Measurements from ENCODE around the gene TLX2. TPM values are rescaled to one million over a fixed set of nuclear protein-coding genes. Genes with fewer than 3 reads are reported as not detected.

The TLX2 gene
- total and polyA plus RNA-seq, 2 of the 13 experiments (the other 11 are each of a cell fraction or from before 2014, with no cell fraction given): 0.05 to 0.20 TPM

DNA sequence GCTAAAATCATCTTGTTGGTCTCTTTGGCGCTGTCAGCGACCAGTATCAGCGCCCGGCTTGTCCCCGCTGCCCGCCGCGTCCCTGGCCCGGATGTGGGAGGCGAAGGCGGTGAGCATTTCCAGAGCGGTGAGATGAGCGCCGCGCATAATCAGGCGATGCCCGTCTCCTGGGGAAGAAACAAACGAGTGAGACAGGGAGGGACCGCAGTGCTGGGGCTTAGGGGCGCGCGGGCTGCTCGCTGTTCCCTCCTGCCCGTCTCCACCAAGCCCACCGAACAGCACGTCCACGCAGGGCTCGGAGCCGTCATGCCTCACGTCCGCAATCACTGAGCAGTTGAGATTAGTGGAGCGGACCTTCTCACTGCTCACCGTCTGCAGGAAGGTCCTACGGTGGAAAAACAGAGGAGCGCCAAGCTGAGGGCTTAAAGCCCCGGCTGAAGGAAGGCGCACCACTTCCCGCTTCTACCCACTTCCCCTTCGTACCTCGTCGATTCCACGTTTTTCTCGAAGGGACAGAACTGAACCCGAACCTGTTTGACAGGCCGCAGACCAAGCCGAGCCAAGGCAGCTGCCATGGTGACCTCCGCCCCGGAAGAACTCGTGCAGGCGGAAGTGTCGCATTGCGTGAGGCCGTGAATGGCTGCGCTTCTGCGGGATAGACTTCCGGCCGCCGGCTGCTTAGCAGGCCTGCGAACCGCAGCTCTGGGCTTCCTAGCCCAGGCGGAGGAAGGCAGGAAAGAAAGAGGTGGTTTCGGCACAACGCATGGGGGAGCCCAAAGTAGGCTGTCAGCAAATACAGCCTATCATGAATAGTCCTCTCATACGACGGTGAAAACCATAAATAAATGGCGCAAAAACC is 41.9 kb upstream of the TLX2 start, which contains the start of gene MRPL53 (continued):
- peak; percentile 100 for TF ChIP-seq SAFB2 (CRISPR knock-in tag; IDR thresholded peaks at IDR 0.05; ENCODE audit: borderline replicate concordance, low read depth)
- TF ChIP-seq, protein P1, sequence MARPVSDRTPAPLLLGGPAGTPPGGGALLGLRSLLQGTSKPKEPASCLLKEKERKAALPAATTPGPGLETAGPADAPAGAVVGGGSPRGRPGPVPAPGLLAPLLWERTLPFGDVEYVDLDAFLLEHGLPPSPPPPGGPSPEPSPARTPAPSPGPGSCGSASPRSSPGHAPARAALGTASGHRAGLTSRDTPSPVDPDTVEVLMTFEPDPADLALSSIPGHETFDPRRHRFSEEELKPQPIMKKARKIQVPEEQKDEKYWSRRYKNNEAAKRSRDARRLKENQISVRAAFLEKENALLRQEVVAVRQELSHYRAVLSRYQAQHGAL (CRISPR knock-in tag; IDR thresholded peaks at IDR 0.05; ENCODE audit: not compliant biosample characterization): no peak
- peak; percentile 22; the same call in 1 of the 2 replicates for TF ChIP-seq SNAI1 (CRISPR knock-in tag; IDR thresholded peaks at IDR 0.05; ENCODE audit: borderline replicate concordance)
- peak; percentile 44 for TF ChIP-seq PTBP1 (IDR thresholded peaks at IDR 0.05; ENCODE audit: low read depth, low read length, poor library complexity, severe bottlenecking)
- peak; percentile 96 for TF ChIP-seq SALL1 (CRISPR knock-in tag; IDR thresholded peaks at IDR 0.05)
- TF ChIP-seq ZNF768 (CRISPR knock-in tag; IDR thresholded peaks at IDR 0.05): no peak; the same call in 1 of the 2 replicates
- peak; percentile 99 for TF ChIP-seq AGO1 (IDR thresholded peaks at IDR 0.05; ENCODE audit: low read depth, low read length, poor library complexity, severe bottlenecking)
- TF ChIP-seq MYC (CRISPR knock-in tag; IDR thresholded peaks at IDR 0.05; ENCODE audit: borderline replicate concordance): peak; percentile 85; the same call in 1 of the 2 replicates
- no peak for TF ChIP-seq SMARCE1 (IDR thresholded peaks at IDR 0.05; ENCODE audit: borderline replicate concordance)
- TF ChIP-seq, protein P2, sequence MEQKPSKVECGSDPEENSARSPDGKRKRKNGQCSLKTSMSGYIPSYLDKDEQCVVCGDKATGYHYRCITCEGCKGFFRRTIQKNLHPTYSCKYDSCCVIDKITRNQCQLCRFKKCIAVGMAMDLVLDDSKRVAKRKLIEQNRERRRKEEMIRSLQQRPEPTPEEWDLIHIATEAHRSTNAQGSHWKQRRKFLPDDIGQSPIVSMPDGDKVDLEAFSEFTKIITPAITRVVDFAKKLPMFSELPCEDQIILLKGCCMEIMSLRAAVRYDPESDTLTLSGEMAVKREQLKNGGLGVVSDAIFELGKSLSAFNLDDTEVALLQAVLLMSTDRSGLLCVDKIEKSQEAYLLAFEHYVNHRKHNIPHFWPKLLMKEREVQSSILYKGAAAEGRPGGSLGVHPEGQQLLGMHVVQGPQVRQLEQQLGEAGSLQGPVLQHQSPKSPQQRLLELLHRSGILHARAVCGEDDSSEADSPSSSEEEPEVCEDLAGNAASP (CRISPR knock-in tag; IDR thresholded peaks at IDR 0.05; ENCODE audit: borderline replicate concordance): peak; percentile 71; the same call in 1 of the 2 replicates
- peak; percentile 97 for TF ChIP-seq PCBP1 (IDR thresholded peaks at IDR 0.05; ENCODE audit: borderline replicate concordance, low read depth, low read length)
- TF ChIP-seq SETDB1 (CRISPR knock-in tag; IDR thresholded peaks at IDR 0.05; ENCODE audit: borderline replicate concordance): no peak; the same call in 1 of the 2 replicates
- TF ChIP-seq HOXA5 (CRISPR knock-in tag; IDR thresholded peaks at IDR 0.05): peak; percentile 96
- TF ChIP-seq, protein P3, sequence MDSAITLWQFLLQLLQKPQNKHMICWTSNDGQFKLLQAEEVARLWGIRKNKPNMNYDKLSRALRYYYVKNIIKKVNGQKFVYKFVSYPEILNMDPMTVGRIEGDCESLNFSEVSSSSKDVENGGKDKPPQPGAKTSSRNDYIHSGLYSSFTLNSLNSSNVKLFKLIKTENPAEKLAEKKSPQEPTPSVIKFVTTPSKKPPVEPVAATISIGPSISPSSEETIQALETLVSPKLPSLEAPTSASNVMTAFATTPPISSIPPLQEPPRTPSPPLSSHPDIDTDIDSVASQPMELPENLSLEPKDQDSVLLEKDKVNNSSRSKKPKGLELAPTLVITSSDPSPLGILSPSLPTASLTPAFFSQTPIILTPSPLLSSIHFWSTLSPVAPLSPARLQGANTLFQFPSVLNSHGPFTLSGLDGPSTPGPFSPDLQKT (CRISPR knock-in tag; IDR thresholded peaks at IDR 0.05; ENCODE audit: borderline replicate concordance): no peak; the same call in 1 of the 2 replicates
- TF ChIP-seq ZNF317 (CRISPR knock-in tag; IDR thresholded peaks at IDR 0.05): peak; percentile 88; the same call in 1 of the 2 replicates
- TF ChIP-seq ZNF205 (CRISPR knock-in tag; IDR thresholded peaks at IDR 0.05): peak; percentile 83
- peak; percentile 85; the same call in 1 of the 2 replicates for TF ChIP-seq ZNF552 (CRISPR knock-in tag; IDR thresholded peaks at IDR 0.05; ENCODE audit: borderline replicate concordance)
- TF ChIP-seq, protein P4, sequence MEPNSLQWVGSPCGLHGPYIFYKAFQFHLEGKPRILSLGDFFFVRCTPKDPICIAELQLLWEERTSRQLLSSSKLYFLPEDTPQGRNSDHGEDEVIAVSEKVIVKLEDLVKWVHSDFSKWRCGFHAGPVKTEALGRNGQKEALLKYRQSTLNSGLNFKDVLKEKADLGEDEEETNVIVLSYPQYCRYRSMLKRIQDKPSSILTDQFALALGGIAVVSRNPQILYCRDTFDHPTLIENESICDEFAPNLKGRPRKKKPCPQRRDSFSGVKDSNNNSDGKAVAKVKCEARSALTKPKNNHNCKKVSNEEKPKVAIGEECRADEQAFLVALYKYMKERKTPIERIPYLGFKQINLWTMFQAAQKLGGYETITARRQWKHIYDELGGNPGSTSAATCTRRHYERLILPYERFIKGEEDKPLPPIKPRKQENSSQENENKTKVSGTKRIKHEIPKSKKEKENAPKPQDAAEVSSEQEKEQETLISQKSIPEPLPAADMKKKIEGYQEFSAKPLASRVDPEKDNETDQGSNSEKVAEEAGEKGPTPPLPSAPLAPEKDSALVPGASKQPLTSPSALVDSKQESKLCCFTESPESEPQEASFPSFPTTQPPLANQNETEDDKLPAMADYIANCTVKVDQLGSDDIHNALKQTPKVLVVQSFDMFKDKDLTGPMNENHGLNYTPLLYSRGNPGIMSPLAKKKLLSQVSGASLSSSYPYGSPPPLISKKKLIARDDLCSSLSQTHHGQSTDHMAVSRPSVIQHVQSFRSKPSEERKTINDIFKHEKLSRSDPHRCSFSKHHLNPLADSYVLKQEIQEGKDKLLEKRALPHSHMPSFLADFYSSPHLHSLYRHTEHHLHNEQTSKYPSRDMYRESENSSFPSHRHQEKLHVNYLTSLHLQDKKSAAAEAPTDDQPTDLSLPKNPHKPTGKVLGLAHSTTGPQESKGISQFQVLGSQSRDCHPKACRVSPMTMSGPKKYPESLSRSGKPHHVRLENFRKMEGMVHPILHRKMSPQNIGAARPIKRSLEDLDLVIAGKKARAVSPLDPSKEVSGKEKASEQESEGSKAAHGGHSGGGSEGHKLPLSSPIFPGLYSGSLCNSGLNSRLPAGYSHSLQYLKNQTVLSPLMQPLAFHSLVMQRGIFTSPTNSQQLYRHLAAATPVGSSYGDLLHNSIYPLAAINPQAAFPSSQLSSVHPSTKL (CRISPR knock-in tag; IDR thresholded peaks at IDR 0.05): no peak
- TF ChIP-seq ATF7-NPFF (CRISPR knock-in tag; IDR thresholded peaks at IDR 0.05; ENCODE audit: low read depth): peak; percentile 90
- TF ChIP-seq HDAC6 (IDR thresholded peaks at IDR 0.05; ENCODE audit: low read depth, low read length): no peak
- TF ChIP-seq JUND (CRISPR knock-in tag; IDR thresholded peaks at IDR 0.05): no peak

Measured in HepG2 (cell line).